Measurements from ENCODE around the gene CCM2.

CCM2 gene

DNA sequence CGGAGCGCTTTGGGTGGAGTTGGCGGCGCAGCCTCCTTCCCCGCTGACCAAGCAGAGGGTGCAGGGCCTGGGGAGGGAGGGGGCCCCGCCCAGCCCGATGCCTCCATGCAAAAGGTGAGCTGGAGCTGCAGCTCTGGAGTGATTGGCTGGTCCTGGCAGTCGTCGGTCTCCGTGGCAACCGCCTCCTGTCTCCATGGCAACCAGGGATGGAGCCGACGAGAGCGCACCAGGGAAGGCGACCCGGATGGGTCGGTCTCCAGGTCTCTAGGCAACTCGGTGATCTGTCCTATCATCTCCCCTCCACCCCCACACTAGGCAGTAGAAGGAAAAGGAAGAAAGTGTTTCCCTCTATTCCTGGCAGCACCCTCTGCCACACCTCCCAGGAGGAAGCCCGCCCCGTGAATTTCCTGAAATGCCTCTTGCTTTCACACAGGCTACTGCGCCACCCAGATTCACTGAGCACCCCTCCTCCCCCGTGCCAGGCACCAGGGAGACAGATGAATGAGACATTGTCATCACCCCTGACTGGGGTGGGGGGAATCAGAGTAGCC, 89.4 kb downstream of the CCM2 start:
- no peak for TF ChIP-seq CTCF (IDR thresholded peaks at IDR 0.05; ENCODE audit: borderline replicate concordance, insufficient read depth, low read depth, low read length)
- H3K4me3 ChIP-seq (ENCODE audit: low read depth, low read length): no peak overlapping the region

DNA sequence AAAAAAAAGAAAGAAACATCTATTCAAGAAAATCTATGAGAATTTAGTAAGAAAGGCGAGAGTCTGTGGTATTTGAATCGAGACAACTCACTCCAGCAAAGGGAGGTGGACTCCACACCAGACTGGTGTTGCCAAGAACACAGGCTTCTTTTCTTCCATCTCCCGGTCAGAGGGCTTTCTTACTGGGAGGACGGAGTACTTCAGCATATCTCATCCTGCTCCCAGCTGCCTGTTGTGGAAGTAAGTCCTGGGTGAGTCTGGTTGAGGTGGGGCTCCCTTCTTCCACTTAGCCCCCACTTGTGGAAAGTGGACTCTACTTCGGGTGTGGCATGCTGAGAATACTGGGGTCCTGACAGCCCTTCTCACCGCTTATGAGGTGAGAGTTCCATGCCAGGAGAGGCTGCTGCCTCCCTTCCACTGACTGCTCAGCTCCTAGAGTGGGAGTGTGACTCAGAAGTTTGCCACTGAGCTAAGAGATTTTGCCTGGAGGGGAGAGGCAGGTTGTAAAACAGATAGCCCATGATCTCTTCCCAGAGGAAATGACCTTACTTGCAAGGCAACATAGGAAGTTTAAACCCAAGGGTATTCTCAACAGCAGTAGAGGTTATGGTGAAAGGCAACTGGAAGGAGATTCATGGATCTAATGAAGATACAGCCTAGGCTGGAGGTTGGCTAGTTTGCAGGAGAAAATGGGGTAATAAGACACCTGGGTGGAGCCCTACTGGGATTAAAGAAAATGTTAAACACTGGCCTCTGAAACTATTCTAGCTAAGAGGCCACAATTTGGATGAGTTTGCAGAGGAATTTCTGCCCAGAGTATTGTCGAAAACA, 92.3 kb downstream of the CCM2 start:
- H3K4me3 ChIP-seq (ENCODE audit: low read depth, low read length): no peak overlapping the region
- no peak for TF ChIP-seq CTCF (IDR thresholded peaks at IDR 0.05; ENCODE audit: borderline replicate concordance, insufficient read depth, low read depth, low read length)

GRCh38 chr7:45092931-45093235, 92.9 kb downstream of the CCM2 start:
- TF ChIP-seq CTCF (IDR thresholded peaks at IDR 0.05; ENCODE audit: borderline replicate concordance, insufficient read depth, low read depth, low read length): no peak
- H3K4me3 ChIP-seq (ENCODE audit: low read depth, low read length): no peak overlapping the region

DNA sequence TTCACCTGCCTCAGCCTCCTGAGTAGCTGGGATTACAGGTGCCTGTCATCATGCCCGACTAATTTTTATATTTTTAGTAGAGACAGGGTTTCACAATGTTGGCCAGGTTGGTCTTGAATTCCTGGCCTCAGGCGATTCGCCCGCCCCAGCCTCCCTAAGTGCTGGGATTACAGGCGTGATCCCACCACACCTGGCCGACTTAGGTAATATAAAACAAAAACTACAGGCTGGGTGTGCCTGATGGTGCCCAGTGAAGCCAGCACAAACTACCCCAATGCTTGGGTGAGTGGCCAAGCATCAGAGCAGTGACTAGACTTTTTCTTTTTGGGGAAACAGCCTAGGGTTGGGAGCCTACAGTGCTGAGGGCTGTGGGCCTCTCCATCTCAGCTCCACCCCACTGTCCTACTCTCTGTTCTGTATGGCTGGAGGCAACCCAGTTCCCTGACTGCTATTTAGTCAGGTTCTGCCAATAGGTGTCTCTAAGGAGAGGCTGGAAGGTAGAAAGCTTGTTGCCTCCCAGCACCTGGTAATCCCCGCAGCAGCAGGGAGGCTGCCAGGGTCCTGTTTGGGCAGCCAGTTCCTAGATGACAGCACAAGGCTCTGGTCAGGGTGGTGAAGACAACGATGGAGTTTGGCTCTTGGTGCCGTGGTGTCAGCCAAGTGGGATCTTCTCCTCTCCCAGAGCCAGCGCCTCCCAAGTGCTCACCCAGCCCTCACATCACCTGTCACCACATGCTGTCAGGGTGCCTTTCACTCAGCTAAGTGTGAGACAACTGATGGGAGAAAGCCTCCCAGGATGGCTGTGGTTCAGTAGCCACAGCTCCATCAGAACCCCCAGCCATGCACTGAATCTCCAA, 99.2 kb downstream of the CCM2 start:
- no peak overlapping the region for H3K4me3 ChIP-seq (ENCODE audit: low read depth, low read length)
- no peak for TF ChIP-seq CTCF (IDR thresholded peaks at IDR 0.05; ENCODE audit: borderline replicate concordance, insufficient read depth, low read depth, low read length)

DNA sequence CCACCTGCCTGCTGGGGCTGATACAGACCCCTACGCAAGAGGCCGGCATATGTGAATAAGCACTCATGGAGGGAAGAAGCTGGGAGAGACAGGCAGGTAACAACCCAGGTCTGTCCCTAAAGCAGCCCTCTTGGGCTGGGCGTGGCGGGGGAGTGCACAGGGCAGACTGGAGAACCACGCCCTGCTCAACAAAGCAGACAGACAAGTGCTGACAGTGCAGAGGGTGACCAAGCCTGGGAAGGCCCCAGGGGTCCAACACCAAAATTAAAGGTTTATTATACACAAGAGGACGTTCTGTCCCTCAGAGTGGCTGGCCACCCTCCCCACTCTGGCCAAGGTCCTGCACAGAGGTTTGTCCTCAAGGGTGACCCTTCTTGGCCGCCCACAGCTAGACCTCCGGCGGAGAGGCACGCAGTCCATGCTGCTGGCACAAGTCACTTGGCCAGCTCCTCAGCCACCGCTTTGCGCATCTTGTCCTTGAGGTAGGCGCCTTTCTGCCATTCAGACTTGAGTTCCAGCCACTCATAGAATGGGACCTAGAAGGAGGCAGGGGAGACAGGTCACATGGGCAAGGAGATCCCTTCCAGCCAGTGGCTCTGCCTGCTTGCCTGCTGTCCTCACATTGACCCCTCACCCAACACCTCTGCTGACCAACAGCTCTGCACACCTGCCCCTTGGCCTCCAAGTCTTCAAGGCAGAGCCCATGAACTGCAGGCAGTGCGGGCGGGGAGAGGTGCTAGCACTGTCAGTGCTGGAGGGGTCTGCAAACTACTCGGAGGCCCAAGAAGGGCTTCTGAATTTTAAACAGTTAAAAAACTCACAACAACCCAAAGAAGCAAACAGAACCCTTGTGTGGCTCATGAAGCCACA, 100.1 kb downstream of the CCM2 start:
- H3K4me3 ChIP-seq (ENCODE audit: low read depth, low read length): no peak overlapping the region
- no peak for TF ChIP-seq CTCF (IDR thresholded peaks at IDR 0.05; ENCODE audit: borderline replicate concordance, insufficient read depth, low read depth, low read length)

DNA sequence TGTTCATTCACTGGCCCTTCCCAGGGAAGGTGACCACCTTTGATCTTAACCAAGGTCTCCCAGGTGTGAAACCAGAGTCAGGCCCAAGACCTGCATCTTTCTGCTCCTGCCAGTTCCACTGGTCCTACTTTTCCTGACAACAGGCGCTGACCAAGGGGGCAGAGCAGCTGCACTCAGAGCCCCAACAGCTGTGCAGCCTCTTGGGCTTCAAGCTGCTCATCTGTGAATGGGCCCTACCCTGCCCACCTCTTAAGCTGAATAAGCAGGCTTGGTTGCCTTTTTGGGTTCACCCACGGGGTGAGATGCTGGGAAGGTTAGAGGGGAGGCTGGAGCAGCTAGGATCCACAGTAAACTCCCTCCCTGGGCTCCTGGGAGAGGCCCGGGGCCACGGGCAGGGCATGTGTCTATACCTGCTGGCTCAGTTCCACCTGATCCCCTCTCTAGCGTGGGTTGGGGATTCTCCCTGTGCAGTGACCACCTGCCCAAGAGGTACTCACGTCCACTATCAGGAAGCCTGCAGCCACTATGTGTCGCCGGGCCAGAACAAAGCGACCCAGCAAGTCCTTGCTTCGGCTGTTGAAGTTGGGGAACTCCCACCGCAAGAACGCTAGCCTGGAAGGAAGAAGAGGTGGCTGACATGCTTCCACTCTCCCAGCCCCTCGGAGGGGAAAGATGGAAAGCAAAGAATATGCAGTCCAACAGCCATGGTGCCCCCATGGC, 100.9 kb downstream of the CCM2 start:
- no peak for TF ChIP-seq CTCF (IDR thresholded peaks at IDR 0.05; ENCODE audit: borderline replicate concordance, insufficient read depth, low read depth, low read length)
- no peak overlapping the region for H3K4me3 ChIP-seq (ENCODE audit: low read depth, low read length)

All from GM12875 (cell line).